HG03175 (cell line): ENCODE results near the gene SPTAN1.
"Not testable (repeated sequence)": the region's sequence is repeated elsewhere in the genome, so short reads cannot be mapped to it uniquely, and the experiment has no call there.

ENCODE experiments used
- ATAC-seq: cut with Tn5 transposase; IDR thresholded peaks from one replicate; pipeline ENCODE4 v1.9.1; 2021; ENCODE audit warnings: mild to moderate bottlenecking, moderate library complexity; ENCODE audit not compliant: unreplicated experiment

The SPTAN1 gene

DNA sequence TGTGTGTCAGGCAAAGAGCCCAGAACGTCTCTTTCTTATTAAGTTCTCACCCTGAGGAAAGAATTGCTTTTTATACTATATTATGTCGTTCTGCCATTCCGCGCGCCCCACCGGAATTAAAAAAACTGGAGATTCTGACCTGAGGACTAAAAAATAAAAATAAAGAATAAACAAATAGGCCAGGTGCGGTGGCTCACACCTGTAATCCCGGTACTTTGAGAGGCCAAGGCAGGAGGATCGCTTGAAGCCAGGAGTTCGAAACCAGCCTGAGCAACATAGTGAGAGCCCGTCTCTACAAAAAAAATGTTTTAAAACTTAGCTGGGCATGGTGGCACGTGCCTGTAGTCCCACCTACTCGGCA lies 104.9 kb downstream of the SPTAN1 start:
- ATAC-seq, result no peak

DNA sequence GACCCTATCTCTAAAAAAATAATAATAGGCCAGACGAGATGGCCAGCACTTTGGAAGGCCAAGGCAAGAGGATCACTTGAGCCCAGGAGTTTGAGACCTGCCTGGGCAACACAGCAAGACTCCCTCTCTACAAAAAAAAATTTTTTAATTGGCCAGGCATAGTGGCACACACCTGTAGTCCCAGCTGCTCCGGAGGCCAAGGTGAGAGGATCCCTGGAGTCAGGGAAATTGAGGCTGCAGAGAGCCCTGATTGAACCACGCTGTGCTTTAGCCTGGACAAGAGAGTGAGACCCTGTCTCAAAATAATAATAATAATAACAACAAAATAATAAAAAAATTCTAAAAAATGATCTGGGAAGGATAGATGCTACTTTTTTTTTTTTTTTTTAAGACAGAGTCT lies 105.4 kb downstream of the SPTAN1 start:
- ATAC-seq, result no peak

DNA sequence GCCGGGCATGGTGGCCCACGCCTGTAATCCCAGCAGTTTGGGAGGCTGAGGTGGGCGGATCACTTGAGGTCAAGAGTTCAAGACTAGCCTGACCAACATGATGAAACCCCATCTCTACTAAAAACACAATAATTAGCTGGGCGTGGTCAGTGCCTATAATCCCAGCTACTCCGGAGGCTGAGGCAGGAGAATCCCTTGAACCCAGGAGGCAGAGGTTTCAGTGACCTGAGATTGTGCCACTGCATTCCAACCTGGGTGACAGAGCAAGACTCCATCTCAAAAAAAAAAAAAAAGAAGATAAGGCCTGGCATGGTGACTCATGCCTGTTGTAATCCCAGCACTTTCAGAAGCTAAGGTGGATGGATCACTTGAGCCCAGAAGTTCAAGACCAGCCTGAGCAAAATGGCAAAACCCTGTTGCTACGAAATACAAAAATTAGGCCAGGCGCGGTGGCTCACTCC lies 114.1 kb downstream of the SPTAN1 start:
- not testable (repeated sequence) for ATAC-seq

DNA sequence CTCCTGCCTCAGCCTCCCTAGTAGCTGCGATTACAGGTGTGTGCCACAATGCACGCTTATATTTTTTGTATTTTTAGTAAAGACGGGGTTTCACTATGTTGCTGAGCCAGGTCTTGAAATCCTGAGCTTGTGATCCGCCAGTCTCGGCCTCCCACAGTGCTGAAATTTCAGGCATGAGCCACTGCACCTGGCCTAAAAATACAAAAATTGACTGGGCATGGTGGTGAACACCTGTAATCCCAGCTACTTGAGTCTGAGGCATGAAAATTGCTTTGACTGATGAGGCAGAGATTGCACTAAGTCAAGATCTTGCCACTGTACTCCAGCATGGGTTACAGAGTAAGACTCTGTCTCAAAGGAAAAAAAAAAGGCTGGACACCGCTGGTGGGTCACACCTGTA lies 117.4 kb downstream of the SPTAN1 start:
- ATAC-seq, result no peak

DNA sequence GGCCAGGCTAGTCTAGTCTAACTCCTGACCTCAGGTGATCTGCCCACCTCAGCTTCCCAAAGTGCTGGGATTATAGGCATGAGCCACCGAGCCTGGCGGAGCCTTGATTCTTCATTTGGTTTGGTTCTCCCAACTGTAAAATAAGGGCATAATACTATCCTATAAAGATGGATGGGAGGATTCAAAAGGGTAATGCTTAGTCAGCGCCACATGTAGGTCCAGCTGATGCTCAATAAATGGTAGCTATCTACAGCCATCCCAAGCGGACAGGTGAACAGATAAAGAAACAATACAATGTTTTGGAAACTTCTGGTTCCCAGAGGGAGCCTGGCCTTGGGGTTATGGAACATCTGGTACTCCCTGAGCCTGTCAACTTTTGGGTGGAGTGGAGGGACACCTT lies 123.0 kb downstream of the SPTAN1 start:
- ATAC-seq, result no peak

DNA sequence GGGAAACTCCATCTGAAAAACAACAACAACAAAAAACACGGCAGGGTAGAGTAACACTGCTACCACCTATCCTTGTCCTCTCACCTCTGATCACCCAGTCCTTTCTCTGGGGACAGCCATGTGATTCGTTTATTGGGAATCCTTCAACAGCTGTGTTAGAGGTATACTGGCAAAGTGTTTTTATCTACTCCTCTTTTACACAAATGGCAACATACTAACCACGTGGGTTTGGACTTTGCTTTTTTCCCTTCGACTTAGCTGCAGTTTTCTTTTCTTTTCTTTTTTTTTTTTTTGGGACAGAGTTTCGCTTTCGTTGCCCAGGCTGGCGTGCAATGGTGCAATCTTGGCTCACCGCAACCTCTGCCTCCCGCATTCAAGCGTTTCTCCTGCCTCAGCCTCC lies 125.4 kb downstream of the SPTAN1 start:
- no peak for ATAC-seq
